ENCODE data around the gene ATP6V1B1. TPM values are rescaled to one million over a fixed set of nuclear protein-coding genes. Genes with fewer than 3 reads are reported as not detected.

ATP6V1B1 gene
- polyA plus RNA-seq, 3 donors, result not detected

DNA sequence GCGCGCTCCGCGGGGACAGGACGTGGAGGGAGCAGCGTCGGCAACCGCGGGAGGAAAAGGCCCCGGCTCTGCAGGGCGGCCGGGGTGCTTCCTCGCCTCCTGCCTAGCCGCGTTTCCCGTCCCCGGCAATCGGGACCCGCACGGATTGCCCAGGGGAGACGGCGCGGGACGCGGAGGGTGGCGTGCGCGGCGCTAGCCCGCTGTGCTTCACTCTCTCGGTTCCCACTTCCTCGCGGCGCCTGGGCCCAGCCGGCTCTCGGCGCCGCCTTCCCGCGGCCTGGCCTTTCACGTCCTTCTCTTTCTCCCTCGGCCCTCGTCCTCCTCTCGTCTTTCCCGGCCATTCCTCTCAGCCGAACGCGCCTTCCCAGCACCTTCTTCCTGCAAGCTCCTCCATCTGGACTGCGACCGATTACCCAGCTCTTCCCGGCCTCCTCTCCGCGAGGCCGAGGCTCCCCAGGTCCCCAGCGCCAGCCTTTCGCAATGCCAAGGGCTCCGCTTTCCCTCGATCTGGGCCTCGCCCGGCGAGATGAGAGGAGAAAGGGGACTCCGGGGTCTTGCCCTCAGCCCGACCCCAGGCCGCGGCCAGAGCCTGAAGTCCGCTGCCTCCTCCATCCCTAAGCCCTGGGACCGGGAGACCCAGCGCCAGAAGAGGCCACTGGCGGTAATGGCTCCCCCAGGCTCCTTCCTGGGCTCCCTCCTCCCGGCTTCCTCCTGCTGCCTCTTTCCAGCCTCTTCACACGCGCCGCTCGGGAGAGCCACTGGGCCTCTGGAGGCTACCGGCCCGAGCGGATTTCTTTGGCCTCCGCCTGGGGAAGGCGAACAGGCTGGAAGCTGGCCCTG is 34.3 kb upstream of the ATP6V1B1 start:
- DNase-seq, result peak; percentile 19 to 32 (median 19)
- no peak overlapping the region for H3K27ac ChIP-seq (ENCODE audit: low read depth in 1 of 2, low read length in 2 of 2)
- H2AFZ ChIP-seq (ENCODE audit: insufficient read depth, low read depth, low read length, poor library complexity, severe bottlenecking), result peak overlapping the region; percentile 72
- H4K20me1 ChIP-seq (ENCODE audit: insufficient read depth, low read length), result no peaks in the 10 kb centered on the region
- H3K9me3 ChIP-seq (replicated peaks in 1 of 2; ENCODE audit: control insufficient read depth in 1 of 2, insufficient read depth in 1 of 2, low read length in 2 of 2), result peaks cover 2 to 87% of the 10 kb centered on the region in 2 donors
- 4% methylated on average over 75 of the region's 79 CpGs for WGBS (ENCODE audit: insufficient coverage)
- peak overlapping the region; percentile 81 for H3K4me2 ChIP-seq (replicated peaks; ENCODE audit: extremely low read depth, low read length, poor library complexity, severe bottlenecking)
- peak overlapping the region in 2 of 3 experiments; percentile 28 to 72 for H3K4me3 ChIP-seq (replicated peaks in 1 of 3; ENCODE audit: low read depth in 2 of 3, low read length in 3 of 3)
- H3K27me3 ChIP-seq (ENCODE audit: control insufficient read depth in 2 of 2, insufficient read depth in 2 of 2, low read length in 2 of 2), result peaks cover 90 to 99% of the 10 kb centered on the region in 2 donors
- intact Hi-C loops (cut with micrococcal nuclease), result no loop called here
- Mint-ChIP-seq H3K27me3 (ENCODE audit: low read depth in 3 of 3) (peaks cover 96 to 100% (median 99%) of the 10 kb centered on the region in 3 donors), H3K36me3 (peaks cover 4 to 11% of the 10 kb centered on the region in 2 donors), H3K4me1 (peaks cover 28% of the 10 kb centered on the region), H3K4me3 (peak overlapping the region; percentile 81 to 99), H3K27ac (peak overlapping the region in 1 of 7 donors; percentile 13), H3K9me3 (peaks cover 0 to 42% (median 27%) of the 10 kb centered on the region in 7 donors)
- TF ChIP-seq CTCF (IDR thresholded peaks at IDR 0.05), result no peak
- no peaks in the 10 kb centered on the region for H3K36me3 ChIP-seq (replicated peaks in 1 of 2; ENCODE audit: control insufficient read depth in 1 of 2, insufficient read depth in 2 of 2, low read length in 2 of 2)
- no peak overlapping the region for H3K9ac ChIP-seq (ENCODE audit: insufficient read depth, low read length, poor library complexity, severe bottlenecking)
- no peaks in the 10 kb centered on the region for H3K79me2 ChIP-seq (ENCODE audit: insufficient read depth, low read length)
- peaks cover 19 to 25% of the 10 kb centered on the region in 2 donors for H3K4me1 ChIP-seq (ENCODE audit: control insufficient read depth in 1 of 2, insufficient read depth in 2 of 2, low read length in 2 of 2)

DNA sequence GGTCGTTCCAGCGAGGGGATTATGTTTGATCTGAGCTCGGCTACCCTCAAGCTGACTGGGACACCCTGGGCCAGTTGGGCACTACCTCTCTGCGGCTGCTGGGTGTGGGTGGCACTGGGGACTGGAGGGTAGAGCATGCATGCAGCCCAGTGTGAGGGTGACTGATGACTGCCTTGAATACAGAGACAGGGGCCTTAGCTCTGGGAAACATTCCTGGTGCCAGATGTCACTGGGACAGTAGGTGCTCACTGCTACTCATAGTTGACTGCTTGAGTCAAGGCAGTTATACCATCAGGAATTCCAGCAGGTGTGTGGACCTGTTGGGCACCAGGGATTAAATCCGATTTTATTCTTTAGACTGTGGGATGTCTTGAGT is 33.6 kb upstream of the ATP6V1B1 start:
- H3K36me3 Mint-ChIP-seq, result peaks cover 8 to 11% of the 10 kb centered on the region in 2 donors
- peak overlapping the region; percentile 72 for H2AFZ ChIP-seq (ENCODE audit: insufficient read depth, low read depth, low read length, poor library complexity, severe bottlenecking)

More for the DNA sequence above, 33.6 kb upstream of the ATP6V1B1 start:
- Histone ChIP-seq H3K4me1 (ENCODE audit: control insufficient read depth in 1 of 2, insufficient read depth in 2 of 2, low read length in 2 of 2) (peaks cover 25 to 31% of the 10 kb centered on the region in 2 donors), H3K9ac (ENCODE audit: insufficient read depth, low read length, poor library complexity, severe bottlenecking) (no peak overlapping the region), H4K20me1 (ENCODE audit: insufficient read depth, low read length) (no peaks in the 10 kb centered on the region), H3K9me3 (replicated peaks in 1 of 2; ENCODE audit: control insufficient read depth in 1 of 2, insufficient read depth in 1 of 2, low read length in 2 of 2) (peaks cover 2 to 86% of the 10 kb centered on the region in 2 donors), H3K4me2 (replicated peaks; ENCODE audit: extremely low read depth, low read length, poor library complexity, severe bottlenecking) (peak overlapping the region; percentile 81), H3K36me3 (replicated peaks in 1 of 2; ENCODE audit: control insufficient read depth in 1 of 2, insufficient read depth in 2 of 2, low read length in 2 of 2) (no peaks in the 10 kb centered on the region), H3K79me2 (ENCODE audit: insufficient read depth, low read length) (no peaks in the 10 kb centered on the region), H3K27me3 (ENCODE audit: control insufficient read depth in 2 of 2, insufficient read depth in 2 of 2, low read length in 2 of 2) (peaks cover 85 to 99% of the 10 kb centered on the region in 2 donors), H3K27ac (ENCODE audit: low read depth in 1 of 2, low read length in 2 of 2) (no peak overlapping the region), H3K4me3 (replicated peaks in 1 of 3; ENCODE audit: low read depth in 2 of 3, low read length in 3 of 3) (no peak overlapping the region)
- 29% methylated on average over 4 of the region's 5 CpGs for WGBS (ENCODE audit: insufficient coverage)
- DNase-seq, result no peak
- Mint-ChIP-seq H3K27ac (no peak overlapping the region), H3K4me3 (peak overlapping the region; percentile 81 to 99), H3K4me1 (peaks cover 31% of the 10 kb centered on the region), H3K27me3 (ENCODE audit: low read depth in 3 of 3) (peaks cover 96 to 100% (median 99%) of the 10 kb centered on the region in 3 donors), H3K9me3 (peaks cover 0 to 44% (median 30%) of the 10 kb centered on the region in 7 donors)
- intact Hi-C loops (cut with micrococcal nuclease), result no loop called here
- no peak for TF ChIP-seq CTCF (IDR thresholded peaks at IDR 0.05)
